GM06990 (cell line): ENCODE measurements around the gene PLPP4.

Source experiments
- DNase-seq: peaks from one replicate; pipeline ENCODE4 v3.0.0-alpha.2; 2011; ENCODE audit not compliant: insufficient read length; ENCODE audit errors: extremely low read depth
- H3K27me3 ChIP-seq: replicated peaks from 2 replicates; pipeline ENCODE4 v1.6.0; 2011; ENCODE audit warnings: low read length; ENCODE audit not compliant: control insufficient read depth, insufficient read depth
- H3K36me3 ChIP-seq: 2 replicates; pipeline ENCODE4 v1.5.1; 2011; ENCODE audit warnings: low read length; ENCODE audit not compliant: control insufficient read depth, insufficient read depth
- H3K4me3 ChIP-seq: replicated peaks from 2 replicates; pipeline ENCODE4 v1.5.1; 2011; ENCODE audit warnings: low read depth, mild to moderate bottlenecking, control low read depth, low read length
- TF ChIP-seq, protein P1 (sequence below): IDR thresholded peaks from 2 replicates; pipeline ENCODE4 v1.5.1; 2011; ENCODE audit warnings: low read length, control low read depth, mild to moderate bottlenecking, inconsistent platforms; ENCODE audit not compliant: insufficient read depth, poor library complexity, severe bottlenecking

PLPP4 gene

DNA sequence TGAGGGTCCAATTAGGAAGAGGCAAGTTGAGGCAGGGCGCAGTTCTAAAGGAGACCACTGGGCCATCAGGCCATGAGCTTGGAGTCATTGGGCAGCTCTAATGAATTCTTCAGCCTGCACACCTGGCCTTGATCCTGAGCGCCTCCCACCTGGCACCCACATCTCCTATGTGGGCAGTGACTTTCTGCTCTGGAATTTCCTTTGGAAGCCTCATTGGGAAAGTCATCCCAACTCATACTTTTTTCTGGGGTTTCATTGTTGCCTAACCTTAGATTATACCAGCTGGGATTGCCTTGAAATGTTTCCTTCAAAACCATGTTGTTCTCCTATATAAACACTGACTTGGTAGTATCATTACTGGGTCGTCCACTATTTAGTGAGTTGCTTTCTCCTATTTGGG lies 54.1 kb downstream of the PLPP4 start:
- Histone ChIP-seq H3K36me3 (no peaks in the 10 kb centered on the region), H3K4me3 (no peak overlapping the region), H3K27me3 (no peaks in the 10 kb centered on the region; the same call in 1 of the 2 replicates)
- DNase-seq: no peak
- TF ChIP-seq, protein P1, sequence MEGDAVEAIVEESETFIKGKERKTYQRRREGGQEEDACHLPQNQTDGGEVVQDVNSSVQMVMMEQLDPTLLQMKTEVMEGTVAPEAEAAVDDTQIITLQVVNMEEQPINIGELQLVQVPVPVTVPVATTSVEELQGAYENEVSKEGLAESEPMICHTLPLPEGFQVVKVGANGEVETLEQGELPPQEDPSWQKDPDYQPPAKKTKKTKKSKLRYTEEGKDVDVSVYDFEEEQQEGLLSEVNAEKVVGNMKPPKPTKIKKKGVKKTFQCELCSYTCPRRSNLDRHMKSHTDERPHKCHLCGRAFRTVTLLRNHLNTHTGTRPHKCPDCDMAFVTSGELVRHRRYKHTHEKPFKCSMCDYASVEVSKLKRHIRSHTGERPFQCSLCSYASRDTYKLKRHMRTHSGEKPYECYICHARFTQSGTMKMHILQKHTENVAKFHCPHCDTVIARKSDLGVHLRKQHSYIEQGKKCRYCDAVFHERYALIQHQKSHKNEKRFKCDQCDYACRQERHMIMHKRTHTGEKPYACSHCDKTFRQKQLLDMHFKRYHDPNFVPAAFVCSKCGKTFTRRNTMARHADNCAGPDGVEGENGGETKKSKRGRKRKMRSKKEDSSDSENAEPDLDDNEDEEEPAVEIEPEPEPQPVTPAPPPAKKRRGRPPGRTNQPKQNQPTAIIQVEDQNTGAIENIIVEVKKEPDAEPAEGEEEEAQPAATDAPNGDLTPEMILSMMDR: no peak

DNA sequence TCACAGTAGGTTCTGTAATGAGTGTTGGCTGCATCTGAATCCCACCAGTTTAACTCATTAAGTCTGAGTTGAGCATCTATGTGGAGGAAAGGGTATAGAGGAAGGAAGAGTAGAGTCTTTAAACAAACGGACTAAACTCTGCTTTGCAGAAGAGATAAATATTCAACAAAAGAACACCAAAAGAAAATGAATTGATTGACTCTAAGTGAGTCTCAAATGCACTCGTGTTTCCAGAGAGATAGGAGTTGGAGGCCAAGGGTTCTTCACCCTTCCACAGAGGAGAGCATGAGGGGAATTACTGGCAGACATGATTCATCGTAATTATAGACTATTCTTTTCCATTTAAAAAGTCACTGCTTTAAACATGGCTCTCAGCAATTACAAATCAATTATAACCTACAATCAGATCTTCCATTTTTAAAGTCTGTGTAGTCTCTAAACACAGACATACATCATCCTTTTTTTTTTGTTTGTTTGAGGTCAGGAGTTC lies 56.3 kb downstream of the PLPP4 start:
- TF ChIP-seq, protein P1: no peak
- no peaks in the 10 kb centered on the region for H3K36me3 ChIP-seq
- no peaks in the 10 kb centered on the region; the same call in 1 of the 2 replicates for H3K27me3 ChIP-seq
- DNase-seq: no peak
- no peak overlapping the region for H3K4me3 ChIP-seq

DNA sequence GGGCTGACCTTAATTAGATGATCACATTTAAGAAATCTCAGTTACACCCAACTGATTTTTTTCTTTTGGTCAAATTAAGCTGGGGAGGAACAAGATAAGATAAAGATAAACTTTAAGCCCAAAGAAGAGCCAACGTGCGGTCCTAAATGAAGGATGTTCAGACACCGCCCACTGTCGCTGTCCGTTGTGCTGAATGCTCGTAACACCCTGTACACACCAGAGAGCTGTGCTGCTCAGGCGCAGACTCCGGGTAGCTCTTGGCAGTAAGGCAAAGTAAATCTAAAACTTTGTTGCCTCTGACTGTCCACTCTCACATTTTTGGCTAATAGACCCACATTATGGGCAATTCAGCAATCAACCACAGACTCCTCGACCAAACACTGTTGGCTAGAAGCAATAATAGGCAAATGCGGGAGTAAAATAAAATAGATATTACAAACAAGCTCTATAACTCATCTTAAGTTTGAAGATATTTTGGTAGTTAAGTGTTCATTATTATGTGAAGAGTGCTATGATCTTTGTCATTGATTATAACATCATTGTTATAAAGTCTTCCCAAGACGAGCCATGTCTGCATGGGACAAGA lies 57.1 kb downstream of the PLPP4 start:
- H3K4me3 ChIP-seq: no peak overlapping the region
- no peaks in the 10 kb centered on the region; the same call in 1 of the 2 replicates for H3K27me3 ChIP-seq
- H3K36me3 ChIP-seq: no peaks in the 10 kb centered on the region
- DNase-seq: no peak
- TF ChIP-seq, protein P1: no peak

DNA sequence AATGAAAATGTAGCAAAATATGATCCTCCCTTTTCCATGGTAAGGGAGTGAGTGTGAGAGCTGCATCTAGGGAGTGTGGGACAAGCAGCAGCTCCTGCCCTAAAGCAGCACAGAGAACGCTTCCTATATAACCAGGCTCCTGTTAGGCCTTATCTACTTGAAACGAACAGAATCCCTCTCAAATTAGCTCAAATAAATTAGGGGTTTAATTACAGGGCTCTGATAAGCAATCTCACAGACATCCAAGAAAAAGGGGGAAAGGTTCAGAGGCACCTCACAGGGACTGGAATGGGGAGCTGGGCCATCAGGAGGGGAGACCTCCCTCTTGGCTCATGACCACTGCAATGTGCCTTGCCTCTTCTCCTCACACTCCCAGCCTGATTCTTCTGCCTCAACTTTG lies 57.9 kb downstream of the PLPP4 start:
- TF ChIP-seq, protein P1: no peak
- Histone ChIP-seq H3K36me3 (no peaks in the 10 kb centered on the region), H3K4me3 (no peak overlapping the region), H3K27me3 (no peaks in the 10 kb centered on the region; the same call in 1 of the 2 replicates)
- no peak for DNase-seq

DNA sequence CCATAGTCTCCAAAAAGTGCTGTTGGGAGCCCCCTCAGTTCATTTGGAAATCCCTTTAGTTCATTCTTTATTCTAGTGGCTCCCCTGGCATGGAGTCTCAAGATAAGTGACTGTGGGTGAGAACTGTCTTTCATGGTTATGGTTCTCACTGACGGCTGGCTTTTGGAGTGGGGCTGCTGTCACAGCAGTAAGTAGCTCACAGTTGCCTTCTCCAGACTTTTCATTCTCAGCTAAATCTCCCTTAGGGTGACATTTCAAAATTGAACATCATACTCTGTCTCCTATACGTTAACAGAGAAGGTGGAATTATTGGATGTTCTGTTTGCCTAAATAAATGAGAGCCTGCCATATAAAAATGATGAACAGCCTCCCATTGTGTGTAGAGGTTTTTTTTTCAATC lies 58.7 kb downstream of the PLPP4 start:
- Histone ChIP-seq H3K27me3 (no peaks in the 10 kb centered on the region), H3K36me3 (no peaks in the 10 kb centered on the region), H3K4me3 (no peak overlapping the region)
- no peak for DNase-seq
- TF ChIP-seq, protein P1: no peak

DNA sequence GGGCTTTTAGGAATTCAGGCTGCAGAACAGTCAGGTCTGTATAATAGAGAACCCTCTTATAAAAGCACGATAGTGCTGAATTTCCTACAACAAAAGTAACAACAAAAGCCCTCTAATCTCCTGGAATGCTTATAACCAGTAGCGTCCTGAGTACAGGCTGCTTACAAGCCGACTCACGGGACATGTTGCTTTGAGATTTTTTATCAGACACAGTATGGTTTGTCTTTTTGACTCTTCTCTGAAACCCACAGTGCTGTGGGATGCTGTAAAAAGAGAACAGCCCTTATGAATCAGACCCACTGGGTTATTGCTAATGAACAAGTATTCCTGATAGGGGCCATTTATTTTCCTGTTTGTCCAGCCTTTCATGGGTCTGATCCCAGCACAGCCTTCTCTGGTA lies 59.4 kb downstream of the PLPP4 start:
- no peaks in the 10 kb centered on the region for H3K27me3 ChIP-seq
- DNase-seq: no peak
- no peaks in the 10 kb centered on the region for H3K36me3 ChIP-seq
- TF ChIP-seq, protein P1: no peak
- no peak overlapping the region for H3K4me3 ChIP-seq
